IMR-90 (cell line): ENCODE measurements around the gene C22orf42. TPM values are rescaled to one million over a fixed set of nuclear protein-coding genes. Genes with fewer than 3 reads are reported as not detected.

Source experiments
- ATAC-seq: fragments of 200-7000 bp; cut with Tn5 transposase; 2 replicates; pipeline ENCODE4 v1.9.1; 2020; ENCODE audit warnings: low read depth, mild to moderate bottlenecking, moderate library complexity
- BruUV-seq: library from RNA; stranded (reverse); fragments of 400-500 nt; replicated peaks from 2 replicates; lab custom pipeline; 2021; lab: Mats Ljungman, UMichigan
- CTCF ChIA-PET: fragments of 300-600 bp; formaldehyde crosslinking; extraction: SDS; loops from one replicate; lab custom pipeline; 2021; ENCODE audit warnings: antibody characterized with exemption; lab: Yijun Ruan, JAX
- POLR2A ChIA-PET: fragments of 300-600 bp; sonication (Branson Sonifier 250); formaldehyde crosslinking; loops from one replicate; lab custom pipeline; 2022; ENCODE audit warnings: antibody characterized with exemption; ENCODE audit not compliant: unreplicated experiment; lab: Charles Lee
- DNase-seq: peaks from one replicate; pipeline ENCODE4 v3.0.0; 2013
- H2AFZ ChIP-seq: replicated peaks from 2 replicates; pipeline ENCODE3; 2013; ENCODE audit warnings: low read length, mild to moderate bottlenecking; ENCODE audit not compliant: poor library complexity
- H2AK5ac ChIP-seq: 2 replicates; pipeline ENCODE4 v1.6.1; 2013; ENCODE audit warnings: low read depth, low read length, inconsistent platforms
- H2AK9ac ChIP-seq: replicated peaks from 2 replicates; pipeline ENCODE3; 2013; ENCODE audit warnings: mild to moderate bottlenecking, low read depth, low read length, moderate library complexity; ENCODE audit not compliant: poor library complexity
- H2BK120ac ChIP-seq: 2 replicates; pipeline ENCODE4 v1.6.1; 2013; ENCODE audit warnings: low read depth, low read length, inconsistent platforms
- H2BK15ac ChIP-seq: 3 replicates; pipeline ENCODE4 v1.6.1; 2013; ENCODE audit warnings: low read depth, low read length, inconsistent platforms
- H2BK20ac ChIP-seq: 2 replicates; pipeline ENCODE4 v1.6.1; 2013; ENCODE audit warnings: low read depth, mild to moderate bottlenecking, inconsistent platforms, low read length, moderate library complexity
- H2BK5ac ChIP-seq: 2 replicates; pipeline ENCODE4 v1.6.1; 2013; ENCODE audit warnings: mild to moderate bottlenecking, low read depth, low read length, inconsistent platforms; ENCODE audit not compliant: poor library complexity, severe bottlenecking
- H3K14ac ChIP-seq: replicated peaks from 2 replicates; pipeline ENCODE4 v1.6.1; 2013; ENCODE audit warnings: low read depth, low read length, inconsistent platforms
- H3K18ac ChIP-seq: 2 replicates; pipeline ENCODE4 v1.6.1; 2013; ENCODE audit warnings: low read depth, low read length, control low read depth
- H3K23ac ChIP-seq: 2 replicates; pipeline ENCODE4 v1.6.1; 2013; ENCODE audit warnings: low read depth, low read length, inconsistent platforms
- H3K27ac ChIP-seq: 2 replicates; pipeline ENCODE4 v1.5.1; 2013; ENCODE audit warnings: mild to moderate bottlenecking, control low read depth, low read length; ENCODE audit not compliant: insufficient read depth
- H3K27me3 ChIP-seq: 2 replicates; pipeline ENCODE4 v1.6.1; 2013; ENCODE audit warnings: low read length; ENCODE audit not compliant: control insufficient read depth, insufficient read depth
- H3K36me3 ChIP-seq: 2 replicates; pipeline ENCODE4 v1.6.1; 2013; ENCODE audit warnings: low read length, mixed read lengths; ENCODE audit not compliant: control insufficient read depth, insufficient read depth
- H3K4ac ChIP-seq: 2 replicates; pipeline ENCODE4 v1.6.1; 2013; ENCODE audit warnings: low read depth, low read length, inconsistent platforms
- H3K4me1 ChIP-seq: 2 replicates; pipeline ENCODE4 v1.6.1; 2013; ENCODE audit warnings: low read length, mixed read lengths; ENCODE audit not compliant: control insufficient read depth, insufficient read depth
- H3K4me2 ChIP-seq: 2 replicates; pipeline ENCODE4 v1.6.1; 2013; ENCODE audit warnings: low read depth, mild to moderate bottlenecking, control low read depth, low read length, moderate library complexity
- H3K4me3 ChIP-seq: 2 replicates; pipeline ENCODE4 v1.5.1; 2013; ENCODE audit warnings: low read depth, mild to moderate bottlenecking, control low read depth, low read length, moderate library complexity; ENCODE audit not compliant: insufficient read depth
- H3K56ac ChIP-seq: 2 replicates; pipeline ENCODE4 v1.6.1; 2013; ENCODE audit warnings: low read length, inconsistent platforms; ENCODE audit not compliant: insufficient read depth; ENCODE audit errors: extremely low read depth
- H3K79me1 ChIP-seq, 2 experiments: 2 replicates each; pipeline ENCODE4 v1.6.1; 2013; ENCODE audit warnings: low read length in 2 of 2, inconsistent platforms in 1 of 2, low read depth in 1 of 2
- H3K9ac ChIP-seq: 2 replicates; pipeline ENCODE4 v1.6.1; 2013; ENCODE audit warnings: low read depth, low read length, control low read depth
- H3K9me1 ChIP-seq: 2 replicates; pipeline ENCODE4 v1.6.1; 2013; ENCODE audit warnings: low read length, inconsistent platforms; ENCODE audit not compliant: insufficient read depth
- H3K9me3 ChIP-seq: 2 replicates; pipeline ENCODE4 v1.6.1; 2013; ENCODE audit warnings: low read length; ENCODE audit not compliant: control insufficient read depth, insufficient read depth
- H4K20me1 ChIP-seq: 2 replicates; pipeline ENCODE4 v1.6.1; 2013; ENCODE audit warnings: low read length, inconsistent platforms; ENCODE audit not compliant: insufficient read depth
- H4K5ac ChIP-seq: 2 replicates; pipeline ENCODE4 v1.6.1; 2013; ENCODE audit warnings: mild to moderate bottlenecking, low read depth, low read length, control low read depth
- H4K8ac ChIP-seq, 2 experiments: 2 replicates each; pipeline ENCODE4 v1.6.1; 2013; ENCODE audit warnings: low read depth in 2 of 2, low read length in 2 of 2, control low read depth in 1 of 2, inconsistent platforms in 1 of 2
- H4K91ac ChIP-seq: 2 replicates; pipeline ENCODE4 v1.6.1; 2013; ENCODE audit warnings: low read depth, low read length, inconsistent platforms; ENCODE audit not compliant: insufficient read depth
- BHLHE40 ChIP-seq: fragments of 150-350 bp; IDR thresholded peaks from 2 replicates; pipeline ENCODE4 v1.6.1; 2016; ENCODE audit warnings: mild to moderate bottlenecking, low read depth, low read length
- CHD1 ChIP-seq: IDR thresholded peaks from 2 replicates; pipeline ENCODE4 v1.6.1; 2012; ENCODE audit warnings: low read depth, low read length, improper control_type of control experiment
- MAFK ChIP-seq: IDR thresholded peaks from 2 replicates; pipeline ENCODE4 v1.6.1; 2012; ENCODE audit warnings: low read depth, low read length, improper control_type of control experiment
- MAZ ChIP-seq: IDR thresholded peaks from 2 replicates; pipeline ENCODE4 v1.6.1; 2012; ENCODE audit warnings: low read depth, mild to moderate bottlenecking, low read length, improper control_type of control experiment, moderate library complexity, borderline replicate concordance
- NFE2L2 ChIP-seq: fragments of 150-350 bp; IDR thresholded peaks from 2 replicates; pipeline ENCODE4 v1.6.1; 2016; ENCODE audit warnings: low read depth, mild to moderate bottlenecking, low read length
- RAD21 ChIP-seq: IDR thresholded peaks from 2 replicates; pipeline ENCODE4 v1.6.1; 2012; ENCODE audit warnings: low read length, improper control_type of control experiment
- RCOR1 ChIP-seq: IDR thresholded peaks from 2 replicates; pipeline ENCODE4 v1.6.1; 2012; ENCODE audit warnings: mild to moderate bottlenecking, low read length, improper control_type of control experiment; ENCODE audit not compliant: insufficient replicate concordance
- SMC3 ChIP-seq: fragments of 150-350 bp; IDR thresholded peaks from 2 replicates; pipeline ENCODE4 v1.6.1; 2016; ENCODE audit warnings: low read depth, mild to moderate bottlenecking, antibody characterized with exemption, low read length, moderate library complexity
- USF2 ChIP-seq: fragments of 150-350 bp; IDR thresholded peaks from 2 replicates; pipeline ENCODE4 v1.6.1; 2017; ENCODE audit warnings: mild to moderate bottlenecking, antibody characterized with exemption, low read length, low read depth
- WGBS, 2 experiments: methylation state at CpG; one replicate each; pipeline versions ENCODE4 v1.1.5 to v1.1.7; 2013; ENCODE audit warnings: missing lambda C conversion rate in 2 of 2; ENCODE audit not compliant: insufficient read length in 1 of 2; ENCODE audit errors: extremely low coverage in 2 of 2; 5-methylcytosine and 5-hydroxymethylcytosine counted together
- dilution Hi-C: fragments of 300-500 bp; cut with HindIII; formaldehyde crosslinking; loops from one replicate; pipeline ENCODE4 v1.14.3; 2018; ENCODE audit warnings: low sequenced_read_pairs; ENCODE audit not compliant: unreplicated experiment
- in situ Hi-C: fragments of 300-500 bp; cut with MboI; formaldehyde crosslinking; loops from 3 replicates; pipeline ENCODE4 v1.14.3; 2019; ENCODE audit warnings: low sequenced_read_pairs, inconsistent platforms, mixed read lengths
- intact Hi-C: fragments of 100-400 bp; cut with micrococcal nuclease; formaldehyde crosslinking; loops from 2 replicates; pipeline ENCODE4 v1.10.0; 2022
- polyA plus RNA-seq, 3 experiments: library from polyadenylated mRNA; depleted of rRNA; stranded (reverse); fragments of >200 nt; gene quantifications; 2 replicates each; pipeline ENCODE4 v1.2.3, GENCODE V29; 2012; ENCODE audit warnings: low replicate concordance in 1 of 3
- total RNA-seq: library from RNA; depleted of rRNA; stranded (reverse); fragments of >200 nt; gene quantifications from 2 replicates; pipeline ENCODE4 v1.2.3, GENCODE V29; 2012
- TF ChIP-seq, protein P1 (sequence below): conservative IDR thresholded peaks from 2 replicates; pipeline ENCODE4 v1.5.1; 2012; ENCODE audit warnings: mild to moderate bottlenecking, low read depth, low read length, improper control_type of control experiment

C22orf42 gene
- total and polyA plus RNA-seq, 2 of the 4 experiments (the other 2 are of a cell fraction), result not detected

- Histone ChIP-seq H2AK5ac (no peak overlapping the region), H2AFZ (no peak overlapping the region), H3K14ac (no peak overlapping the region), H3K18ac (no peak overlapping the region), H3K36me3 (no peaks in the 10 kb centered on the region), H3K23ac (no peak overlapping the region), H3K27me3 (peaks cover 17% of the 10 kb centered on the region; the same call in 1 of the 2 replicates), H3K9ac (no peak overlapping the region), H4K20me1 (no peaks in the 10 kb centered on the region), H2BK15ac (no peak overlapping the region), H3K79me1 (no peaks in the 10 kb centered on the region), H3K9me1 (no peaks in the 10 kb centered on the region), H4K8ac (no peak overlapping the region), H3K27ac (no peak overlapping the region), H3K4me3 (no peak overlapping the region), H3K56ac (no peak overlapping the region), H2BK120ac (no peak overlapping the region), H2BK5ac (no peak overlapping the region), H2BK20ac (no peak overlapping the region), H3K4me1 (no peaks in the 10 kb centered on the region), H4K5ac (no peak overlapping the region), H4K91ac (no peak overlapping the region), H3K9me3 (no peaks in the 10 kb centered on the region), H3K4ac (no peak overlapping the region), H2AK9ac (no peak overlapping the region), H3K4me2 (no peak overlapping the region)
- ATAC-seq (no peak), DNase-seq (no peak)
- dilution Hi-C loops (no loop called here), intact Hi-C loops (no loop called here), in situ Hi-C loops (no loop called here)
- ChIA-PET CTCF (no interaction called here), POLR2A (no interaction called here)
- WGBS, 2 experiments, result 0% methylated on average over 2 of the region's 10 CpGs; no CpG with 5 or more reads in 1 of the 2 experiments
- no peak for TF ChIP-seq MAFK
- TF ChIP-seq MAZ, result no peak
- TF ChIP-seq BHLHE40, result no peak
- no peak for TF ChIP-seq SMC3
- no peak for TF ChIP-seq CHD1
- no peak for TF ChIP-seq NFE2L2
- TF ChIP-seq RCOR1, result no peak
- no peak for TF ChIP-seq RAD21
- TF ChIP-seq USF2, result no peak
- TF ChIP-seq, protein P1, sequence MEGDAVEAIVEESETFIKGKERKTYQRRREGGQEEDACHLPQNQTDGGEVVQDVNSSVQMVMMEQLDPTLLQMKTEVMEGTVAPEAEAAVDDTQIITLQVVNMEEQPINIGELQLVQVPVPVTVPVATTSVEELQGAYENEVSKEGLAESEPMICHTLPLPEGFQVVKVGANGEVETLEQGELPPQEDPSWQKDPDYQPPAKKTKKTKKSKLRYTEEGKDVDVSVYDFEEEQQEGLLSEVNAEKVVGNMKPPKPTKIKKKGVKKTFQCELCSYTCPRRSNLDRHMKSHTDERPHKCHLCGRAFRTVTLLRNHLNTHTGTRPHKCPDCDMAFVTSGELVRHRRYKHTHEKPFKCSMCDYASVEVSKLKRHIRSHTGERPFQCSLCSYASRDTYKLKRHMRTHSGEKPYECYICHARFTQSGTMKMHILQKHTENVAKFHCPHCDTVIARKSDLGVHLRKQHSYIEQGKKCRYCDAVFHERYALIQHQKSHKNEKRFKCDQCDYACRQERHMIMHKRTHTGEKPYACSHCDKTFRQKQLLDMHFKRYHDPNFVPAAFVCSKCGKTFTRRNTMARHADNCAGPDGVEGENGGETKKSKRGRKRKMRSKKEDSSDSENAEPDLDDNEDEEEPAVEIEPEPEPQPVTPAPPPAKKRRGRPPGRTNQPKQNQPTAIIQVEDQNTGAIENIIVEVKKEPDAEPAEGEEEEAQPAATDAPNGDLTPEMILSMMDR, result no peak
- no TSS peak for BruUV-seq
Observed at GRCh38 chr22:32200752-32201151, 41.6 kb upstream of the C22orf42 start.
